Lung (tissue), 12 donors: ENCODE data around the gene LTA. TPM values are rescaled to one million over a fixed set of nuclear protein-coding genes. Genes with fewer than 3 reads are reported as not detected.

Experiments
- ATAC-seq: fragments of 200-7000 bp; cut with Tn5 transposase; one replicate; pipeline ENCODE4 v1.9.1; 2020; ENCODE audit warnings: moderate number of reproducible peaks; ENCODE audit not compliant: insufficient read depth, low FRiP score
- DNase-seq, 3 donors: peaks; one replicate each; pipeline ENCODE4 v3.0.0-alpha.2; 2013 to 2017
- H3K27ac ChIP-seq, 2 donors: one replicate each; pipeline ENCODE4 v1.5.1; 2013; ENCODE audit warnings: mild to moderate bottlenecking in 2 of 2, moderate library complexity in 2 of 2, control low read depth in 1 of 2, inconsistent platforms in 1 of 2, low read depth in 1 of 2, low read length in 1 of 2
- H3K27me3 ChIP-seq, 3 donors: one replicate each; pipeline ENCODE4 v1.5.1; 2013; ENCODE audit warnings: low read length in 2 of 3; ENCODE audit not compliant: control insufficient read depth in 3 of 3, insufficient read depth in 3 of 3
- H3K36me3 ChIP-seq, 4 donors: one replicate each; pipeline ENCODE4 v1.5.1; 2013; ENCODE audit warnings: low read length in 4 of 4, mild to moderate bottlenecking in 1 of 4, moderate library complexity in 1 of 4; ENCODE audit not compliant: control insufficient read depth in 4 of 4, insufficient read depth in 4 of 4
- H3K4me1 ChIP-seq, 5 donors: one replicate each; pipeline ENCODE4 v1.5.1; 2013; ENCODE audit warnings: low read length in 5 of 5, mild to moderate bottlenecking in 2 of 5, moderate library complexity in 1 of 5; ENCODE audit not compliant: control insufficient read depth in 5 of 5, insufficient read depth in 5 of 5
- H3K4me3 ChIP-seq: one replicate; pipeline ENCODE4 v1.5.1; 2013; ENCODE audit warnings: mild to moderate bottlenecking, control low read depth, moderate library complexity
- H3K9ac ChIP-seq, 2 donors: one replicate each; pipeline ENCODE4 v1.5.1; 2013; ENCODE audit warnings: low read length in 2 of 2, control low read depth in 1 of 2; ENCODE audit not compliant: insufficient read depth in 1 of 2
- H3K9me3 ChIP-seq, 4 donors: one replicate each; pipeline ENCODE4 v1.5.1; 2013; ENCODE audit warnings: low read length in 3 of 4, mild to moderate bottlenecking in 1 of 4, moderate library complexity in 1 of 4; ENCODE audit not compliant: control insufficient read depth in 4 of 4, insufficient read depth in 3 of 4
- WGBS, 2 donors: extraction: QIAGEN DNeasy Blood & Tissue Kit; methylation state at CpG; one replicate each; pipeline ENCODE4 v1.1.7; 2013; 5-methylcytosine and 5-hydroxymethylcytosine counted together
- polyA plus RNA-seq, 2 donors: library from polyadenylated mRNA; stranded (reverse); fragments of 200-250 nt; gene quantifications; one replicate each; pipeline ENCODE4 v1.2.1, GENCODE V29; 2013
- total RNA-seq, 2 donors: library from RNA; depleted of rRNA in 1 of 2; stranded (reverse); fragments of >200 nt in 1 of 2; gene quantifications; one replicate each; pipeline ENCODE4 v1.2.1, GENCODE V29; 2014 to 2021
- TF ChIP-seq, protein P1 (sequence below): IDR thresholded peaks from 2 replicates; pipeline ENCODE4 v1.5.1; 2012; ENCODE audit warnings: mild to moderate bottlenecking; ENCODE audit errors: control extremely low read depth, extremely low read depth
- donor health status: control.
- donor health status: control.
- donor health status: Bipolar disorder and iron deficiency.
- donor health status: healthy.
- donor health status: DM: yes; HTN: yes; CAD: no.

LTA gene
- total and polyA plus RNA-seq, 4 donors: 0.28 to 1.2 (median 0.47) TPM

DNA sequence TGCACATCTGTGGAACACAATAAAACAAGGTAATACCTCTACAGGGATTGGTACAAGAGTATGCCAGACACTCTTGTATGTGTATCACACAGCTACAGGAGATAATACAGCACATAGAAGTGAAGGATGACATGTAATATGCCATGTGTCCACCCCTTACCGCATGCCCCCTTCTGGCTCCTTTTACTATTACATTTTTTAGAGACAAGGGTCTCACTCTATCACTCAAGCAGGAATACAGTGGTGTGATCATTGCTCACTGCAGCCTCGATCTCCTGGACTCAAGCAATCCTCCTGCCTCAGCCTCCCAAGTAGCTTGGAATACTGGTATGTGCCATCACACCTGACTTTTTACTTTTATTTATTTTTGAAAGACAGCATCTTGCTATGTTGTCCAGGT, 24.9 kb downstream of the LTA start:
- ATAC-seq: no peak
- WGBS, 2 donors: 9 to 17% methylated on average over 2 of the region's 2 CpGs
- Histone ChIP-seq H3K9me3 (no peaks in the 10 kb centered on the region), H3K27ac (no peak overlapping the region), H3K4me3 (no peak overlapping the region), H3K9ac (no peak overlapping the region), H3K36me3 (no peaks in the 10 kb centered on the region), H3K4me1 (no peaks in the 10 kb centered on the region), H3K27me3 (no peaks in the 10 kb centered on the region)
- TF ChIP-seq, protein P1, sequence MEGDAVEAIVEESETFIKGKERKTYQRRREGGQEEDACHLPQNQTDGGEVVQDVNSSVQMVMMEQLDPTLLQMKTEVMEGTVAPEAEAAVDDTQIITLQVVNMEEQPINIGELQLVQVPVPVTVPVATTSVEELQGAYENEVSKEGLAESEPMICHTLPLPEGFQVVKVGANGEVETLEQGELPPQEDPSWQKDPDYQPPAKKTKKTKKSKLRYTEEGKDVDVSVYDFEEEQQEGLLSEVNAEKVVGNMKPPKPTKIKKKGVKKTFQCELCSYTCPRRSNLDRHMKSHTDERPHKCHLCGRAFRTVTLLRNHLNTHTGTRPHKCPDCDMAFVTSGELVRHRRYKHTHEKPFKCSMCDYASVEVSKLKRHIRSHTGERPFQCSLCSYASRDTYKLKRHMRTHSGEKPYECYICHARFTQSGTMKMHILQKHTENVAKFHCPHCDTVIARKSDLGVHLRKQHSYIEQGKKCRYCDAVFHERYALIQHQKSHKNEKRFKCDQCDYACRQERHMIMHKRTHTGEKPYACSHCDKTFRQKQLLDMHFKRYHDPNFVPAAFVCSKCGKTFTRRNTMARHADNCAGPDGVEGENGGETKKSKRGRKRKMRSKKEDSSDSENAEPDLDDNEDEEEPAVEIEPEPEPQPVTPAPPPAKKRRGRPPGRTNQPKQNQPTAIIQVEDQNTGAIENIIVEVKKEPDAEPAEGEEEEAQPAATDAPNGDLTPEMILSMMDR: peak; percentile 17
- peak in 1 of 3 donors; percentile 15 for DNase-seq

DNA sequence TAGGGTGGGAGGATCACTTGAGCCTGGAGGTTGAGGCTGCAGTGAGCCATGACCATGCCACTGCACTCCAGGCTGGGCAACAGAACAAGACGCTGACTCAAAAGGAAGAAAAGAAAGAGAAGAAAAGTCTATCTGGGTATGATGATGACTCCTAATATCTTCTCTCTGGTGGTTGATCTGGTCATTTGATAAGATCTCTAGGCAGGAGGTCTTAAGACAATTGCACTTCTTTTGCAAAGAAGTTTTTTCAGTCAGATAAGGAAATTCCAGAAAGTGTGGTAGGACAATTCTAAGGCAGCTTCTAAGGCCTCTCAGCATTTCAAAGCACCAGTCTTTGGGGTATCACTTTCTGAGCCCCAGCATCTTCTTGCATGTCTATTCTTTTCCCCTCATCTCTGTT, 35.2 kb downstream of the LTA start:
- Histone ChIP-seq H3K4me3 (no peak overlapping the region), H3K36me3 (no peaks in the 10 kb centered on the region), H3K9ac (no peak overlapping the region), H3K27ac (no peak overlapping the region), H3K9me3 (no peaks in the 10 kb centered on the region), H3K4me1 (no peaks in the 10 kb centered on the region), H3K27me3 (no peaks in the 10 kb centered on the region)
- TF ChIP-seq, protein P1: no peak
- ATAC-seq (no peak), DNase-seq (no peak)
- WGBS, 2 donors: 80 to 85% methylated on average over 1 of the region's 1 CpG

DNA sequence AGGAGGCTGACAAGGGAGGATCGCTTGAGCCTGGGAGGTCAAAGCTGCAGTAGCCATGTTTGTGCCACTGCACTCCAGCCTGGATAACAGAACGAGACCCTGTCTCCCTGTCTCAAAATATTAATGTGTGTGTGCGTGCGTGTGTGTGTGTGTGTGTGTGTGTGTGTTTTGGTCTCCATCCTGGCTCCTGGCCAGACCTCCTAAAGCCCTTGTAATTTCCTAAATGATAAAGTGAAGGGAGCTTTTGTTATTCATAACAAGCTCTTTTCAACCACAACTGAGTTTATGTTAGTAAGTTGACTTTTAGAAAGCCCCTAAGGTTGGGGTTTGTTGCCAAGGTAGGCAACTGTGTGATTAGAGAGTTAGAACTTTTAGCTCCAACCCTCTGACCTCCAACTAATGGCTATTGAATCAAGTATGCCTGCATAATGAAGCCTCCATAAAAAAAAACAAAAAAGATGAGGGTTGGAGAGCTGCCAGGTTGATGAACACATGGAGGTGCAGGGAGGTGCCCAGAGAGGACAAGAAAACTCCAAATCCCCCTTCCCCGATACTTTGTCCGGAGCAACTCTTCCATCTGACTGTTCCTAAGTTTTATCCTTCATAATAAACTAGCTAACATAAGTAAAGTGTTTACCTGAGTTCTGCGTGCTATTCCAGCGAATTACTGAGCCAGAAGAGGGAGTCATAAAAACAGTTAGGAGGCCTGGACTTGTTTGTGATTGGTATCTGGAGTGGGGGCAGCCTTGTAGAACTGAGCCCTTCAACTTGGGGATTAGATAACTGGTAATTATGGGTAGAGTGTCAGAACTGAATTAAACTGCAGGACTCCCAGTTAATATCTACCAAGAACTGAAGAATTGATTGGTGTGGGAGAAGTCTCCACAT, 37.7 kb downstream of the LTA start:
- Histone ChIP-seq H3K9me3 (no peaks in the 10 kb centered on the region), H3K27ac (no peak overlapping the region), H3K9ac (no peak overlapping the region), H3K27me3 (no peaks in the 10 kb centered on the region), H3K4me3 (no peak overlapping the region), H3K36me3 (no peaks in the 10 kb centered on the region), H3K4me1 (peaks cover 0 to 7% (median 0%) of the 10 kb centered on the region in 5 donors)
- TF ChIP-seq, protein P1: no peak
- DNase-seq: peak in 2 of 3 donors; percentile 37 to 40
- no peak for ATAC-seq
- 69 to 70% methylated on average over 8 of the region's 8 CpGs for WGBS, 2 donors
